NB4 (cell line): ENCODE results near the gene MAP4K1.

Experiments
- MYC ChIP-seq: IDR thresholded peaks from 2 replicates; pipeline ENCODE4 v1.6.1; 2011; ENCODE audit warnings: low read depth, low read length
- POLR2A ChIP-seq: IDR thresholded peaks from 2 replicates; pipeline ENCODE4 v1.6.1; 2011; ENCODE audit warnings: mild to moderate bottlenecking; ENCODE audit not compliant: insufficient read length; ENCODE audit errors: extremely low read depth
- TF ChIP-seq, protein P1 (sequence below): IDR thresholded peaks from one replicate; pipeline ENCODE4 v1.5.1; 2012; ENCODE audit warnings: low read depth, low read length

DNA sequence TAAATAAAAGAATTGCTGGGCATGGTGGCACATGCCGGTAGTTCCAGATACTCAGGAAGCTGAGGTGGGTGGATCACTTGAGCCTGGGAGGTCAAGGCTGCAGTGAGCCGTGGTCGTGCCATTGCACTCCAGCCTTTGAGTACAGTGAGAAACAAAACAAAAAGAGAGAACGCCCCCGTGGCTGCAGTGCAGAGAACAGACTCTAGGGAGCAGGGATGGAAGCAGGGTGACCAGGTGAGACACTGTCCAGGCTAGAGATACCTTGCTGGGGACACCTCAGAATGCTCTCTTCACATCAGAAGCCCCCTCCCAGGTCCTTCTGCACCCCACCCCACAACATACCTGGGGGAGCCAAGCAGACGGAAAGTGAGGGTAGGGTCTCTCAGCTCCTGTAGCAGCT lies 24.8 kb downstream of the MAP4K1 start:
- TF ChIP-seq POLR2A, result no peak
- TF ChIP-seq, protein P1, sequence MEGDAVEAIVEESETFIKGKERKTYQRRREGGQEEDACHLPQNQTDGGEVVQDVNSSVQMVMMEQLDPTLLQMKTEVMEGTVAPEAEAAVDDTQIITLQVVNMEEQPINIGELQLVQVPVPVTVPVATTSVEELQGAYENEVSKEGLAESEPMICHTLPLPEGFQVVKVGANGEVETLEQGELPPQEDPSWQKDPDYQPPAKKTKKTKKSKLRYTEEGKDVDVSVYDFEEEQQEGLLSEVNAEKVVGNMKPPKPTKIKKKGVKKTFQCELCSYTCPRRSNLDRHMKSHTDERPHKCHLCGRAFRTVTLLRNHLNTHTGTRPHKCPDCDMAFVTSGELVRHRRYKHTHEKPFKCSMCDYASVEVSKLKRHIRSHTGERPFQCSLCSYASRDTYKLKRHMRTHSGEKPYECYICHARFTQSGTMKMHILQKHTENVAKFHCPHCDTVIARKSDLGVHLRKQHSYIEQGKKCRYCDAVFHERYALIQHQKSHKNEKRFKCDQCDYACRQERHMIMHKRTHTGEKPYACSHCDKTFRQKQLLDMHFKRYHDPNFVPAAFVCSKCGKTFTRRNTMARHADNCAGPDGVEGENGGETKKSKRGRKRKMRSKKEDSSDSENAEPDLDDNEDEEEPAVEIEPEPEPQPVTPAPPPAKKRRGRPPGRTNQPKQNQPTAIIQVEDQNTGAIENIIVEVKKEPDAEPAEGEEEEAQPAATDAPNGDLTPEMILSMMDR, result no peak
- no peak for TF ChIP-seq MYC
